ENCODE results near the gene ANKRD34B. TPM values are rescaled to one million over a fixed set of nuclear protein-coding genes. Genes with fewer than 3 reads are reported as not detected.

The ANKRD34B gene
- not detected for total RNA-seq (2021; ENCODE audit: unreplicated experiment)
- not detected in 2 replicates for polyA plus RNA-seq (2012)
- not detected for Bru-seq, nascent RNA
- BruChase-seq, experiment 1, labeled RNA remaining after a 6-hour chase = not detected
- not detected for BruChase-seq, experiment 2, labeled RNA remaining after a 2-hour chase
- long read RNA-seq = 0 reads

DNA sequence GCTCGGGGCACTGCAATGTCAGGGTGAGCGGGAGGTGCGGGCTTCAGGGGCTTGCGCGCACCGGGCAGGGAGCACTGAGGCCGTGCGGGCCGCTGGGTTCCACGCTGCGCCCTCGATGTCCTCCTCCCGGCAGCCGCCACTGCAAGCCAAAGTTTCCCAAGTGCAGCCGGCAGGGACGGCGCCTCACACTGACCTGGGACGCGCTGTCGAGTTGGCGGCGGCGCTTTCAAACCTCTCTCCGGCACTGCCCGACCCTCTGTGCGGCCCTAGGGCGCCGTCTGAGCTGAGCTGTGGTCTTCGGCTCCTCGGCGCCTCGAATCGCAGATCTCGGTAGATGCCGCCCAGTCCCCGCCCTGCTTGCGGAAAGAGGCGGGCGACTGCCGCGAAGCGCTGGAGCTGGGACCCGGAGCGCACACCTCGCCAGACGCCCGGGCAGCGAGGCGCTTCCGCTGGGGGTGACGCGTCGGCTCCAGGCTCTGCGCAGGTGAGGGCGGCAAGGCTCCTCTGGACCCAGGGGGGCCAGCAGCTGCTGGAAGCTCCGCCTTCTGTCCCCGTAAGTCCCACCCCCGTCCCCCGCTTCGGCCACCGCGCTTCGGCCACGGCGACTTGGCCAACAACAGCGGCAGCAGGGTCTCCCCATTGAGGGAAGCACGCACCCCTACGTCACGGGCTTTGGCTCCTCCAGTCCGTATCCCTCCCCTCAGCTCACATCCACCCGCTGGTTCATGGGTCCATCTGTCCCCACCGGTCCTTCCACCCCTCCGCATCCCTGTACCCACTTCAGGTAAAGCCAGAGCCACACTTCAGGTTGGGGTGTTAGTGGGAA, at the start of gene ANKRD34B:
TSS of gene ANKRD34B (minus strand) at position 320 of the 826 bp plus-strand sequence. CDS start 10,261 bp downstream, outside the sequence.
- ChIA-PET RAD21 (ENCODE audit: low non-redundant PET in 1 of 2, low total read pairs in 2 of 2, uncharacterized antibody in 2 of 2, unreplicated experiment in 2 of 2) (no interaction called here), CTCF (no interaction called here), POLR2A (no interaction called here)
- Histone ChIP-seq H3K9ac (ENCODE audit: low read length) (no peak within 1 kb of the TSS), H3K36me3 (ENCODE audit: control insufficient read depth in 1 of 2, insufficient read depth in 2 of 2, low read length in 2 of 2) (no peaks in the 10 kb centered on the region), H3K27ac (ENCODE audit: low read depth, low read length) (no peak within 1 kb of the TSS), H3K4me2 (ENCODE audit: low read length) (no peak within 1 kb of the TSS), H3K27me3 (ENCODE audit: insufficient read depth, low read length) (no peaks in the 10 kb centered on the region), H3K9me2 (ENCODE audit: insufficient read depth) (no peaks in the 10 kb centered on the region), H4K20me1 (ENCODE audit: insufficient read depth) (no peaks in the 10 kb centered on the region), H3K4me1 (ENCODE audit: control insufficient read depth in 1 of 2, insufficient read depth in 2 of 2, low read length in 2 of 2) (peaks cover 0 to 3% of the 10 kb centered on the region in 2 experiments; a peak in 1 of 4 replicates), H3K79me2 (ENCODE audit: insufficient read depth, low read length) (no peaks in the 10 kb centered on the region), H3K4me3 (replicated peaks in 1 of 2; ENCODE audit: low read depth in 1 of 2, low read length in 2 of 2) (no peak within 1 kb of the TSS), H2AFZ (ENCODE audit: low read depth, low read length, poor library complexity, severe bottlenecking) (no peak within 1 kb of the TSS), H3K9me3 (ENCODE audit: control insufficient read depth in 1 of 2, insufficient read depth in 1 of 2, low read depth in 1 of 2, low read length in 2 of 2) (no peaks in the 10 kb centered on the region)
- DNase-seq (ENCODE audit: low read depth, low spot score) (no peak), ATAC-seq (no peak)
- TF ChIP-seq CBX3 (IDR thresholded peaks at IDR 0.05; ENCODE audit: low read depth) = no peak
- TF ChIP-seq, protein P1, sequence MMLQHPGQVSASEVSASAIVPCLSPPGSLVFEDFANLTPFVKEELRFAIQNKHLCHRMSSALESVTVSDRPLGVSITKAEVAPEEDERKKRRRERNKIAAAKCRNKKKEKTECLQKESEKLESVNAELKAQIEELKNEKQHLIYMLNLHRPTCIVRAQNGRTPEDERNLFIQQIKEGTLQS (IDR thresholded peaks at IDR 0.05) = no peak
- TF ChIP-seq CEBPB (IDR thresholded peaks at IDR 0.05; ENCODE audit: low read depth) = no peak
- no peak for TF ChIP-seq ZFX (IDR thresholded peaks at IDR 0.05)
- TF ChIP-seq FOSL1 (IDR thresholded peaks at IDR 0.05; ENCODE audit: low read depth) = no peak
- no peak for TF ChIP-seq POLR2AphosphoS5 (IDR thresholded peaks at IDR 0.05; ENCODE audit: low read depth, low read length)
- no peak for TF ChIP-seq ZNF274 (IDR thresholded peaks at IDR 0.05; ENCODE audit: low read depth, low read length)
- no peak for TF ChIP-seq TCF7L2 (IDR thresholded peaks at IDR 0.05; ENCODE audit: borderline replicate concordance, extremely low read depth, insufficient read depth, insufficient read length)
- TF ChIP-seq YY1 (IDR thresholded peaks at IDR 0.05; ENCODE audit: extremely low read depth, insufficient replicate concordance, low read depth, low read length) = no peak
- no peak for TF ChIP-seq EZH2phosphoT487 (IDR thresholded peaks at IDR 0.05; ENCODE audit: borderline replicate concordance)
- TF ChIP-seq SIN3A (IDR thresholded peaks at IDR 0.05; ENCODE audit: low read depth) = no peak
- TF ChIP-seq, protein P2, sequence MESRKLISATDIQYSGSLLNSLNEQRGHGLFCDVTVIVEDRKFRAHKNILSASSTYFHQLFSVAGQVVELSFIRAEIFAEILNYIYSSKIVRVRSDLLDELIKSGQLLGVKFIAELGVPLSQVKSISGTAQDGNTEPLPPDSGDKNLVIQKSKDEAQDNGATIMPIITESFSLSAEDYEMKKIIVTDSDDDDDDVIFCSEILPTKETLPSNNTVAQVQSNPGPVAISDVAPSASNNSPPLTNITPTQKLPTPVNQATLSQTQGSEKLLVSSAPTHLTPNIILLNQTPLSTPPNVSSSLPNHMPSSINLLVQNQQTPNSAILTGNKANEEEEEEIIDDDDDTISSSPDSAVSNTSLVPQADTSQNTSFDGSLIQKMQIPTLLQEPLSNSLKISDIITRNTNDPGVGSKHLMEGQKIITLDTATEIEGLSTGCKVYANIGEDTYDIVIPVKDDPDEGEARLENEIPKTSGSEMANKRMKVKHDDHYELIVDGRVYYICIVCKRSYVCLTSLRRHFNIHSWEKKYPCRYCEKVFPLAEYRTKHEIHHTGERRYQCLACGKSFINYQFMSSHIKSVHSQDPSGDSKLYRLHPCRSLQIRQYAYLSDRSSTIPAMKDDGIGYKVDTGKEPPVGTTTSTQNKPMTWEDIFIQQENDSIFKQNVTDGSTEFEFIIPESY (IDR thresholded peaks at IDR 0.05; ENCODE audit: extremely low read depth, insufficient replicate concordance, low read length) = no peak
- no peak for TF ChIP-seq MAX (IDR thresholded peaks at IDR 0.05)
- TF ChIP-seq, protein P3, sequence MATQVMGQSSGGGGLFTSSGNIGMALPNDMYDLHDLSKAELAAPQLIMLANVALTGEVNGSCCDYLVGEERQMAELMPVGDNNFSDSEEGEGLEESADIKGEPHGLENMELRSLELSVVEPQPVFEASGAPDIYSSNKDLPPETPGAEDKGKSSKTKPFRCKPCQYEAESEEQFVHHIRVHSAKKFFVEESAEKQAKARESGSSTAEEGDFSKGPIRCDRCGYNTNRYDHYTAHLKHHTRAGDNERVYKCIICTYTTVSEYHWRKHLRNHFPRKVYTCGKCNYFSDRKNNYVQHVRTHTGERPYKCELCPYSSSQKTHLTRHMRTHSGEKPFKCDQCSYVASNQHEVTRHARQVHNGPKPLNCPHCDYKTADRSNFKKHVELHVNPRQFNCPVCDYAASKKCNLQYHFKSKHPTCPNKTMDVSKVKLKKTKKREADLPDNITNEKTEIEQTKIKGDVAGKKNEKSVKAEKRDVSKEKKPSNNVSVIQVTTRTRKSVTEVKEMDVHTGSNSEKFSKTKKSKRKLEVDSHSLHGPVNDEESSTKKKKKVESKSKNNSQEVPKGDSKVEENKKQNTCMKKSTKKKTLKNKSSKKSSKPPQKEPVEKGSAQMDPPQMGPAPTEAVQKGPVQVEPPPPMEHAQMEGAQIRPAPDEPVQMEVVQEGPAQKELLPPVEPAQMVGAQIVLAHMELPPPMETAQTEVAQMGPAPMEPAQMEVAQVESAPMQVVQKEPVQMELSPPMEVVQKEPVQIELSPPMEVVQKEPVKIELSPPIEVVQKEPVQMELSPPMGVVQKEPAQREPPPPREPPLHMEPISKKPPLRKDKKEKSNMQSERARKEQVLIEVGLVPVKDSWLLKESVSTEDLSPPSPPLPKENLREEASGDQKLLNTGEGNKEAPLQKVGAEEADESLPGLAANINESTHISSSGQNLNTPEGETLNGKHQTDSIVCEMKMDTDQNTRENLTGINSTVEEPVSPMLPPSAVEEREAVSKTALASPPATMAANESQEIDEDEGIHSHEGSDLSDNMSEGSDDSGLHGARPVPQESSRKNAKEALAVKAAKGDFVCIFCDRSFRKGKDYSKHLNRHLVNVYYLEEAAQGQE (IDR thresholded peaks at IDR 0.05; ENCODE audit: low read depth) = no peak
- no peak for TF ChIP-seq RAD21 (IDR thresholded peaks at IDR 0.05; ENCODE audit: low read depth)
- no peak for TF ChIP-seq POLR2A (IDR thresholded peaks at IDR 0.05; ENCODE audit: borderline replicate concordance, extremely low read depth, insufficient read depth, insufficient read length)
- BruUV-seq (replicated peaks) = no TSS peak
- intact Hi-C loops (cut with micrococcal nuclease) = no loop called here

All from HCT116 (cell line).